A673 (cell line): ENCODE data around the gene ESRRG. TPM values are rescaled to one million over a fixed set of nuclear protein-coding genes. Genes with fewer than 3 reads are reported as not detected.

ENCODE experiments used
- BruUV-seq: library from RNA; stranded (reverse); fragments of 400-500 nt; replicated peaks from 2 replicates; lab custom pipeline; 2021; lab: Mats Ljungman, UMichigan
- CTCF ChIA-PET: fragments of 300-600 bp; sonication (Branson Sonifier 250); formaldehyde crosslinking; loops from one replicate; lab custom pipeline; 2022; ENCODE audit warnings: antibody characterized with exemption; lab: Charles Lee
- POLR2A ChIA-PET: fragments of 300-600 bp; sonication (Branson Sonifier 250); formaldehyde crosslinking; loops from one replicate; lab custom pipeline; 2022; ENCODE audit warnings: antibody characterized with exemption; ENCODE audit not compliant: low non-redundant PET; lab: Charles Lee
- DNase-seq: peaks from one replicate; pipeline ENCODE4 v3.0.0-alpha.2; 2015; ENCODE audit warnings: low spot score
- H3K27ac ChIP-seq: fragments of 200-600 bp; sonication (generic); 2 replicates; pipeline ENCODE4 v1.5.1; 2016; ENCODE audit warnings: mixed run types, low read depth, mild to moderate bottlenecking, mixed read lengths, antibody characterized with exemption, low read length; ENCODE audit not compliant: poor library complexity, severe bottlenecking
- H3K27me3 ChIP-seq: fragments of 200-600 bp; sonication (generic); replicated peaks from 2 replicates; pipeline ENCODE4 v1.6.1; 2017; ENCODE audit warnings: mixed run types, low read depth, mild to moderate bottlenecking, mixed read lengths, antibody characterized with exemption, low read length; ENCODE audit not compliant: insufficient read depth, poor library complexity
- H3K36me3 ChIP-seq: fragments of 200-600 bp; sonication (generic); 2 replicates; pipeline ENCODE4 v1.6.1; 2016; ENCODE audit warnings: mixed run types, mild to moderate bottlenecking, mixed read lengths, antibody characterized with exemption, low read length; ENCODE audit not compliant: insufficient read depth, poor library complexity, severe bottlenecking
- H3K4me1 ChIP-seq: fragments of 200-600 bp; sonication (generic); 2 replicates; pipeline ENCODE4 v1.6.1; 2017; ENCODE audit warnings: mixed run types, mild to moderate bottlenecking, mixed read lengths, antibody characterized with exemption, low read length; ENCODE audit not compliant: insufficient read depth, poor library complexity, severe bottlenecking
- H3K4me3 ChIP-seq: fragments of 200-600 bp; sonication (generic); 2 replicates; pipeline ENCODE4 v1.5.1; 2016; ENCODE audit warnings: low read depth, mixed run types, mild to moderate bottlenecking, mixed read lengths, low read length; ENCODE audit not compliant: poor library complexity, severe bottlenecking
- H3K9me3 ChIP-seq: fragments of 200-600 bp; sonication (generic); 2 replicates; pipeline ENCODE4 v1.6.1; 2016; ENCODE audit warnings: mixed run types, low read depth, mild to moderate bottlenecking, mixed read lengths, antibody characterized with exemption, low read length; ENCODE audit not compliant: poor library complexity, severe bottlenecking
- CTCF ChIP-seq: fragments of 300-800, 200-600 bp; sonication (generic); conservative IDR thresholded peaks from 2 replicates; pipeline ENCODE4 v1.5.1; 2017; ENCODE audit warnings: low read depth, mild to moderate bottlenecking, antibody characterized with exemption, low read length, moderate library complexity, mixed read lengths
- EZH2 ChIP-seq: fragments of 200-600 bp; sonication (generic); IDR thresholded peaks from 2 replicates; pipeline ENCODE4 v1.6.1; 2017; ENCODE audit warnings: borderline replicate concordance, low read depth, mild to moderate bottlenecking, mixed read lengths, antibody characterized with exemption, low read length; ENCODE audit not compliant: poor library complexity, severe bottlenecking
- intact Hi-C: fragments of 100-400 bp; cut with micrococcal nuclease; formaldehyde crosslinking; loops from one replicate; pipeline ENCODE4 v1.10.0; 2022; ENCODE audit not compliant: unreplicated experiment
- total RNA-seq: library from RNA; stranded (reverse); gene quantifications from 2 replicates; pipeline ENCODE4 v1.2.3, GENCODE V29; 2021

The ESRRG gene
- total RNA-seq, 1 experiment from 2014 or later, result not detected

- Histone ChIP-seq H3K4me3 (no peak overlapping the region), H3K9me3 (no peaks in the 10 kb centered on the region), H3K36me3 (no peaks in the 10 kb centered on the region), H3K27ac (no peak overlapping the region), H3K4me1 (no peaks in the 10 kb centered on the region), H3K27me3 (peaks cover 41% of the 10 kb centered on the region)
- TF ChIP-seq EZH2, result no peak
- no peak for TF ChIP-seq CTCF
- no TSS peak for BruUV-seq
- POLR2A ChIA-PET, result no interaction called here
- CTCF ChIA-PET, result no interaction called here
- intact Hi-C loops, result no loop called here
- no peak for DNase-seq
Observed at GRCh38 chr1:216606047-216606637, 117.1 kb downstream of the ESRRG start.

GRCh38 chr1:216604771-216605170 is 118.5 kb downstream of the ESRRG start:
- no peak overlapping the region for H3K27ac ChIP-seq
- intact Hi-C loops, result no loop called here
- DNase-seq, result no peak
- no peaks in the 10 kb centered on the region for H3K36me3 ChIP-seq
- ChIA-PET POLR2A (no interaction called here), CTCF (no interaction called here)
- TF ChIP-seq CTCF, result no peak
- TF ChIP-seq EZH2, result no peak
- no peak overlapping the region for H3K4me3 ChIP-seq
- no peaks in the 10 kb centered on the region for H3K4me1 ChIP-seq
- BruUV-seq, result no TSS peak
- peaks cover 55% of the 10 kb centered on the region for H3K27me3 ChIP-seq
- no peaks in the 10 kb centered on the region for H3K9me3 ChIP-seq

- peak overlapping the region; percentile 47 for H3K4me3 ChIP-seq
- CTCF ChIA-PET, result no interaction called here
- H3K4me1 ChIP-seq, result no peaks in the 10 kb centered on the region
- intact Hi-C loops, result no loop called here
- POLR2A ChIA-PET, result no interaction called here
- no TSS peak for BruUV-seq
- DNase-seq, result peak; percentile 54
- peaks cover 60% of the 10 kb centered on the region for H3K27me3 ChIP-seq
- H3K27ac ChIP-seq, result no peak overlapping the region
- no peaks in the 10 kb centered on the region for H3K9me3 ChIP-seq
- TF ChIP-seq CTCF, result peak; percentile 63
- TF ChIP-seq EZH2, result peak; percentile 61
- no peaks in the 10 kb centered on the region for H3K36me3 ChIP-seq
Observed at GRCh38 chr1:216600730-216601609, 122.3 kb downstream of the ESRRG start.
